Sigmoid colon (tissue), 7 donors: Measurements from ENCODE around the gene HOXB6. TPM values are rescaled to one million over a fixed set of nuclear protein-coding genes. Genes with fewer than 3 reads are reported as not detected.
A peak's percentile ranks its signal among the peaks of the same experiment; 100 is the strongest.

Source experiments
- DNase-seq: peaks from one replicate; pipeline ENCODE4 v3.0.0-alpha.2; 2019
- H3K27ac ChIP-seq, 4 donors: fragments of 200-600 bp; sonication (generic); one replicate each; pipeline ENCODE4 v1.5.1; 2016 to 2019; ENCODE audit warnings: mild to moderate bottlenecking in 1 of 4
- H3K27me3 ChIP-seq, 3 donors: fragments of 200-600 bp; sonication (generic); one replicate each; pipeline ENCODE4 v1.5.1; 2019; ENCODE audit warnings: mild to moderate bottlenecking in 1 of 3
- H3K36me3 ChIP-seq, 4 donors: fragments of 200-600 bp; sonication (generic); one replicate each; pipeline ENCODE4 v1.5.1; 2016 to 2019
- H3K4me1 ChIP-seq, 4 donors: fragments of 200-600 bp; sonication (generic); one replicate each; pipeline ENCODE4 v1.5.1; 2017 to 2019
- H3K4me3 ChIP-seq, 4 donors: fragments of 200-600 bp; sonication (generic); one replicate each; pipeline ENCODE4 v1.5.1; 2017 to 2019; ENCODE audit warnings: mild to moderate bottlenecking in 2 of 4, moderate library complexity in 1 of 4
- H3K9me3 ChIP-seq, 4 donors: fragments of 200-600 bp in 3 of 4; sonication (generic) in 3 of 4; one replicate each; pipeline versions ENCODE4 v1.5.1 to v1.6.1; 2013 to 2019
- EP300 ChIP-seq, 4 donors: sonication (generic); formaldehyde crosslinking; IDR thresholded peaks; one replicate each; pipeline ENCODE4 v1.6.1; 2017; ENCODE audit warnings: antibody characterized with exemption in 4 of 4
- POLR2A ChIP-seq, 2 donors: fragments of 450-650 bp; IDR thresholded peaks; one replicate each; pipeline ENCODE4 v1.6.1; 2016; ENCODE audit warnings: antibody characterized with exemption in 2 of 2, mild to moderate bottlenecking in 2 of 2, moderate library complexity in 2 of 2
- POLR2AphosphoS5 ChIP-seq, 4 donors: sonication (generic); formaldehyde crosslinking; IDR thresholded peaks; one replicate each; pipeline ENCODE4 v1.6.1; 2017; ENCODE audit warnings: antibody characterized with exemption in 4 of 4
- WGBS, 2 donors: extraction: QIAGEN DNeasy Blood & Tissue Kit; methylation state at CpG; one replicate each; pipeline ENCODE4 v1.1.7; 2013; 5-methylcytosine and 5-hydroxymethylcytosine counted together
- intact Hi-C: fragments of 100-400 bp; cut with DNase I; formaldehyde crosslinking; loops from one replicate; pipeline ENCODE4 v1.15.1; 2023
- polyA plus RNA-seq, 3 donors: library from polyadenylated mRNA; stranded (reverse); fragments of 200-250 nt; gene quantifications; one replicate each; pipeline ENCODE4 v1.2.3, GENCODE V29; 2013
- total RNA-seq, 4 donors: library from RNA; depleted of rRNA; stranded (reverse); fragments of >200 nt; gene quantifications; one replicate each; pipeline ENCODE4 v1.1.0, GENCODE V29; 2016
- TF ChIP-seq, protein P1 (sequence below), 4 experiments: fragments of 450-650 bp in 3 of 4; fragments of 200-600 bp in 1 of 4; IDR thresholded peaks; one replicate each; pipeline ENCODE4 v1.5.1; 2016 to 2019; ENCODE audit warnings: antibody characterized with exemption in 4 of 4, mild to moderate bottlenecking in 3 of 4, moderate library complexity in 2 of 4
- donor health status: healthy with polysubstance abuse.
- donor health status: Bipolar disorder and iron deficiency.
- donor health status: healthy.

The HOXB6 gene
- total and polyA plus RNA-seq, 7 donors: 6.0 to 28.5 (median 10.2) TPM

DNA sequence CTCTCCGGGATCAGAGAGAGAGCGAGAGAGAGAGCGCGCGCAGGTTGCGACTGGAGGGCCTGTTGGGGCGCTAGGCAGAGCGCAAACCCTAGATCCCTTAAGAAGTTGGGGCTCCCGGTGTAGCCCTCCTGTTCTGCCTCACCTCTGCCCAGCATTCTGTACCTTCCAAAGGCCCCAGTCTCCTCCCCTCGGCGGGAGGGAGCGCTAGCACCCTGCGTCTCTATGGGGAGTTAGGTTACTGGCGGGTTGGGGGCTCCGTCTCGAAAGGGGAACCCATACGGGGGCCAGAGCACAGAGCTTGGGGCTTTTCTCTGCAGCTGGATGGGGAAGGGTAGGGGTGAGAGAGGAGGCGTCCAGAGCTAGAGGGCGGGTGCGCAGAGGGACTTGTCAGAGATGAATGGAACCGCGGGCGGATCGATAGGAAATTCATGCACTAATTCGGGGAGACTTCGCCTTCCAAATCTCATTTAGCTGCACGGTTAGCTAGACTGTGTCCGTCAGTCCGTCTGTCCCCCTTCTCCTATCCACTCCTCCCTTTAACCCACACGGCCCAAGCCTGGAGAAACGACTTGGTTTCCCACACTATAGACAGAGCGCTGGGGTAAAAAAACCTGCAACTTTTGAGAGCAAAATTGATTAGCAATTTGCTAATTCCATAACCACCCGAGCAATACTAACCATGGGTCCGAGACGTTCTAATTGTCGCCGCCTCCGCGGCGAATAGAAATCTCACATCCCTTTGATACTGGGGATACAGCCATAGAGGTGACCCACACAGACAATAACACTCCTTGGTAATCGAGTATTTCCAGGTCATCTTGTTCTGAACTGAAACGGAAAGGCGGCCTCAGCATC lies 25.9 kb downstream of the HOXB6 start:
- no peak for DNase-seq
- no peak for TF ChIP-seq POLR2A (IDR thresholded peaks at IDR 0.05)
- TF ChIP-seq EP300 (IDR thresholded peaks at IDR 0.05): no peak
- TF ChIP-seq, protein P1, sequence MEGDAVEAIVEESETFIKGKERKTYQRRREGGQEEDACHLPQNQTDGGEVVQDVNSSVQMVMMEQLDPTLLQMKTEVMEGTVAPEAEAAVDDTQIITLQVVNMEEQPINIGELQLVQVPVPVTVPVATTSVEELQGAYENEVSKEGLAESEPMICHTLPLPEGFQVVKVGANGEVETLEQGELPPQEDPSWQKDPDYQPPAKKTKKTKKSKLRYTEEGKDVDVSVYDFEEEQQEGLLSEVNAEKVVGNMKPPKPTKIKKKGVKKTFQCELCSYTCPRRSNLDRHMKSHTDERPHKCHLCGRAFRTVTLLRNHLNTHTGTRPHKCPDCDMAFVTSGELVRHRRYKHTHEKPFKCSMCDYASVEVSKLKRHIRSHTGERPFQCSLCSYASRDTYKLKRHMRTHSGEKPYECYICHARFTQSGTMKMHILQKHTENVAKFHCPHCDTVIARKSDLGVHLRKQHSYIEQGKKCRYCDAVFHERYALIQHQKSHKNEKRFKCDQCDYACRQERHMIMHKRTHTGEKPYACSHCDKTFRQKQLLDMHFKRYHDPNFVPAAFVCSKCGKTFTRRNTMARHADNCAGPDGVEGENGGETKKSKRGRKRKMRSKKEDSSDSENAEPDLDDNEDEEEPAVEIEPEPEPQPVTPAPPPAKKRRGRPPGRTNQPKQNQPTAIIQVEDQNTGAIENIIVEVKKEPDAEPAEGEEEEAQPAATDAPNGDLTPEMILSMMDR (IDR thresholded peaks at IDR 0.05): no peak
- TF ChIP-seq POLR2AphosphoS5 (IDR thresholded peaks at IDR 0.05): no peak
- H3K27ac ChIP-seq: peak overlapping the region; percentile 94 to 99 (median 96)
- 31 to 44% methylated on average over 43 of the region's 43 CpGs for WGBS, 2 donors
- H3K9me3 ChIP-seq: no peaks in the 10 kb centered on the region
- H3K4me1 ChIP-seq: peaks cover 0 to 74% (median 54%) of the 10 kb centered on the region in 4 donors
- H3K36me3 ChIP-seq: no peaks in the 10 kb centered on the region
- no peaks in the 10 kb centered on the region for H3K27me3 ChIP-seq
- intact Hi-C loops: no loop called here
- peak overlapping the region; percentile 66 to 84 (median 70) for H3K4me3 ChIP-seq

DNA sequence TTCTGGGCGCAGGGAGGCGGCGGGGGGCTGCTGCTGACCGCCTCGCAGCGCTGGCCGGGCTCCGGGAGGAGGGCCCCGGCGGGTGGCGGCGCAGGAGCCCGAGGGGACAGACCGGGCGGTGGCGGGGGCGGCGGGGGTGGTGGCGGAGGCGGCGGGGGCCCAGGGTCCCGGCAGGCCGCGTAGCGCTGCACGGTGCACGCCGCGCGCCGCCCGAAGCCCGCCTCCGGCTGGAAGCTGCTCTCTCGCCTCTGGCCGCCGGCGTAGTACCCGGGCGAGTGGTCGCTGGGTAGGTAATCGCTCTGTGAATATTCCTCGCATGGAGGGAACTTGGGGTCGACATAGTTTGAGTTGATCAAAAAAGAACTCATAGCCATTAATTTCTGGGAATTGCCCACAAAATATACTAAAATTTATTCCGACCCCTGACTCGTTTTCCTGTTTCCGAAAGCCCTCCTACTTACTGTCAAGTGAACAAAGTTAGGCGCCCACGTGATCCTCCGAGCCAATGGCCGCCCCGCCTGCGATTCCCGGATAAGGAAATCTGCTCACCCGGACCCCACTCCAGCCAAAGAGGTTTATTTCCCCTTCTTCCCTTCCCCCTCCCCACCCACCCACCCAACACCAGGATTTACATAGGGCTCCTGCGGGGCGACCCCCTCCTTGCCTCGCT lies 26.7 kb downstream of the HOXB6 start, which contains the start of gene HOXB4:
HOXB4 (minus strand) TSS at position 405 of the 670 bp plus-strand sequence; CDS start at position 374, 31 bp downstream.
- no peaks in the 10 kb centered on the region for H3K9me3 ChIP-seq
- H3K4me3 ChIP-seq: peak within 1 kb of the TSS; percentile 66 to 84 (median 70)
- H3K27ac ChIP-seq: peak within 1 kb of the TSS; percentile 94 to 99 (median 96)
- intact Hi-C loops: loop anchor here (2.0 kb wide), 1 partner anchor 35 kb away; no protein-coding TSS in a partner anchor
- TF ChIP-seq POLR2AphosphoS5 (IDR thresholded peaks at IDR 0.05) (peak; percentile 54 to 83 (median 62)), POLR2A (IDR thresholded peaks at IDR 0.05) (peak; percentile 17 to 37), EP300 (IDR thresholded peaks at IDR 0.05) (no peak)
- TF ChIP-seq, protein P1 (IDR thresholded peaks at IDR 0.05): no peak
- 2% methylated on average over 58 of the region's 58 CpGs for WGBS, 2 donors
- DNase-seq: peak; percentile 95
- H3K36me3 ChIP-seq: no peaks in the 10 kb centered on the region
- peaks cover 0 to 74% (median 53%) of the 10 kb centered on the region in 4 donors for H3K4me1 ChIP-seq
- no peaks in the 10 kb centered on the region for H3K27me3 ChIP-seq

DNA sequence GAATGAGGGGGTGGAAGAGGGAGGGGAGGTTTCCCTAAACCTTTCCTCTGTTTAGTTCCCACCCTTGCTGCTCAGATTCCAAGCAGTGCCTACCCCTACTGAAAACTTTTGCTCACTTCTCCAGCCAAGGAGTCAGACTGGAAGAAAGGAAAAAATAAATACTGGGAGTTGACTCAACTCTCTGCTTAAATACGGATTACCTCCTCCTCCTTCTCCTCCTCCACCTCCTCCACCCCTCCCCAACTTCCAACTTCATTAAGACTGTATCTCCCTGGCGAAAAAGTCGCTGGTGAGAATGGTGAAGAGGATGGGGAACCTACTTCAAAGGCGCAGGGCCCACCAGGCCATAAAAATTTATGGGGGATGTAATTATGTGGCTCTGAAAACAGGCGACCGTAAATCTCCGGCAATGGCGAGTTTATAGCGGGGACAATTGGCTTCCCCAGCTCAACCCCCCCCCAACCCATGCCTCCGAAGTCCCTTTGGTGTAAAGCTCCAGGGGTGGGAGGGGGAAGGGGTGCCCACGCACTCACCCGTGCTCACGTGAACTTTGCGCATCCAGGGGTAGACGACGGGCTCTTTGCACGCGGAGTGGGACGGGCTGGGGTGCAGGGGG lies 27.3 kb downstream of the HOXB6 start:
- DNase-seq: no peak
- intact Hi-C loops: loop anchor here (2.0 kb wide), 1 partner anchor 35 kb away; no protein-coding TSS in a partner anchor
- H3K9me3 ChIP-seq: no peaks in the 10 kb centered on the region
- peak overlapping the region; percentile 66 to 84 (median 70) for H3K4me3 ChIP-seq
- H3K27ac ChIP-seq: peak overlapping the region; percentile 94 to 99 (median 96)
- 0 to 2% methylated on average over 19 of the region's 19 CpGs for WGBS, 2 donors
- H3K27me3 ChIP-seq: no peaks in the 10 kb centered on the region
- TF ChIP-seq, protein P1 (IDR thresholded peaks at IDR 0.05): no peak
- TF ChIP-seq POLR2A (IDR thresholded peaks at IDR 0.05): peak in 1 of 2 donors; percentile 4
- TF ChIP-seq POLR2AphosphoS5 (IDR thresholded peaks at IDR 0.05): peak in 3 of 4 donors; percentile 2 to 53 (median 43)
- TF ChIP-seq EP300 (IDR thresholded peaks at IDR 0.05): no peak
- no peaks in the 10 kb centered on the region for H3K36me3 ChIP-seq
- H3K4me1 ChIP-seq: peaks cover 0 to 74% (median 55%) of the 10 kb centered on the region in 4 donors

DNA sequence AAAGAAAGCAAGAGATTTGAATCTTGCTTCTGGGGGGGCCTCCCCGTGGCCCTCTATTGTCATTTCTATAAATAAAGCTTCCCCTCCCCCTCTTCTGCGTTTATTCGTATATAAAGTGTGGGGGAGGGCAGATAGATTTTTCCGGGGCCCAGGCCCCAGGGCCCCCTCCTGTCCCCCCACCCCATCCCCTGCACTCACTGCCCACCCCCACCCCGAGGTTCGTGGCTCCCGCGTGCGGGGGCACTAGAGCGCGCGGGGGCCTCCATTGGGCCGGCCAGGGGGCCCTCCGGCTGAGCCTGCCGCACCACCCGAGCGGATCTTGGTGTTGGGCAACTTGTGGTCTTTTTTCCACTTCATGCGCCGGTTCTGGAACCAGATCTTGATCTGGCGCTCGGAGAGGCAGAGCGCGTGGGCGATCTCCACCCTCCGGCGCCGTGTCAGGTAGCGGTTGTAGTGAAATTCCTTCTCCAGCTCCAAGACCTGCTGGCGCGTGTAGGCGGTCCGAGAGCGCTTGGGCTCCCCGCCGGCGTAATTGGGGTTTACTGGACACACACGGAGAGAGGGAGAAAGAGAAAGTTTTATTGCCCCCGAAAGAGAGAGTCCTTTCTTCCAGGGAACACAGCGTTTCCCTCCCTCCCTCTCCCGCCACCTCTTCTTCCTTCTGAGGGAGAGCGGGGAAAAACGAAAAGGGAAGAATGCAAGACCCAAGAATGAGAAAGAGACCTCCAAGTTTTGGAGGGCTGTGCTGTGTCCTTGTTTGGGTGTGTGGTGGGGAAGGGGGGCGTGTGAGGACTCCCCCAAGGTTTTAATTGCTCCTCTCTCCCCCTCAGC lies 28.1 kb downstream of the HOXB6 start:
- no peaks in the 10 kb centered on the region for H3K27me3 ChIP-seq
- H3K4me1 ChIP-seq: peaks cover 0 to 80% (median 62%) of the 10 kb centered on the region in 4 donors
- no peaks in the 10 kb centered on the region for H3K9me3 ChIP-seq
- H3K36me3 ChIP-seq: no peaks in the 10 kb centered on the region
- WGBS, 2 donors: 40 to 68% methylated on average over 43 of the region's 43 CpGs
- intact Hi-C loops: loop anchor here (2.0 kb wide), 1 partner anchor 34 kb away; no protein-coding TSS in a partner anchor
- peak; percentile 57 to 76 (median 63) for TF ChIP-seq POLR2AphosphoS5 (IDR thresholded peaks at IDR 0.05)
- TF ChIP-seq, protein P1 (IDR thresholded peaks at IDR 0.05): no peak
- TF ChIP-seq POLR2A (IDR thresholded peaks at IDR 0.05): peak in 1 of 2 donors; percentile 44
- peak overlapping the region; percentile 66 to 84 (median 70) for H3K4me3 ChIP-seq
- DNase-seq: peak; percentile 92
- H3K27ac ChIP-seq: peak overlapping the region; percentile 94 to 99 (median 96)
